ENCODE results near the gene RPL12.
A peak's percentile ranks its signal among the peaks of the same experiment; 100 is the strongest.

Gene RPL12

DNA sequence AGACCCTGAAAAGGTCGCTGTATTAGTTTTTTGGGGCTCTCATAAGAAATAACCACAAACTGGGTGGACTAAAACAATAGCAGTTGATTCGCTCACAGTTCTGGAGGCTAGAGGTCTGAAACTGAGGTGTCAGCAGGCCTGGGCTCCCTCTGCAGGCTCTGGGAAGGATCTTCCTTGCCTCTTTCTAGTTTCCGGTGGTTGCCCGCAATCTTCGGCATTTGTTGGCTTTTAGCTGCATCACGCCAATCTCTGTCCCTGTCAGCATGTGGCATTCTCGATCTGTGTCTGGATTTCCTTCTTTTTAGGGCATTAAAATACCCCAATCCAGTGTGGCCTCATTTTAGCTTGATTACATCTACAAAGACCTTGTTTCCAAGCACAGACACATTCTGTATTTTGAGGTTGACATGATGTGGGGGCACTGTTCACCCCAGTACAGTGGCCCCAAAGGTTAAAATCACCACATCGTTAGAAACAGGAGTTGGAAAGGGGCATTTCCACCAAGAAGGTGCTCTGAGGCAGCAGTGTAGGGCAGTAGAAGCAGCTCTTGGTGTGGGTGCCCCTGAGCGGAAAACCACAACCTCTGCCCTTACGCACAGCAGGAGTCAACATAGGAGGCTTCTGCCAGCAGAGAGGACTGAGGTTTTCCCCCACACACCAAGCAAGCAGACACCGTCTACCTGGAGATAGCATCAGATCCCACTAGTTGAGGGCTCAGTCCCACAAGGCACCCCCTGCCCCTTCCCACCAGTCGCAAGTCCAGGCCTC lies 13.5 kb downstream of the RPL12 start:
- no peak for DNase-seq

DNA sequence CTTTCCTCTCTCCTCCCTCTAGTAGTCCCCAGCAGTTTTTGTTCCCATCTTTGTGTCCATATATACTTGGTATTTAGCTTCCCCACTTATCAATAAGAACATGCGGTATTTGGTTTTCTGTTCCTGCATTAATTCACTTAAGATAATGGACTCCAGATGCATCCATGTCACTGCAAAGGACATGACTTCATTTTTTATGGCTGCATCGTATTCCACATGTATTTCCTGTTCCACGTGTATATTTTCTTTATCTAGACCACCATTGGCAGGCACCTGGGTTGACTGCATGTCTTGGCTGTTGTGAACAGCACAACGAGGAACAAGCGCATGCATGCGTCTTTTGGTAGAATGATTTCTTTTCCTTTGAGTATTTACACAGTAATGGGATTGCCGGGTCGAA lies 20.8 kb downstream of the RPL12 start:
- DNase-seq, result no peak

DNA sequence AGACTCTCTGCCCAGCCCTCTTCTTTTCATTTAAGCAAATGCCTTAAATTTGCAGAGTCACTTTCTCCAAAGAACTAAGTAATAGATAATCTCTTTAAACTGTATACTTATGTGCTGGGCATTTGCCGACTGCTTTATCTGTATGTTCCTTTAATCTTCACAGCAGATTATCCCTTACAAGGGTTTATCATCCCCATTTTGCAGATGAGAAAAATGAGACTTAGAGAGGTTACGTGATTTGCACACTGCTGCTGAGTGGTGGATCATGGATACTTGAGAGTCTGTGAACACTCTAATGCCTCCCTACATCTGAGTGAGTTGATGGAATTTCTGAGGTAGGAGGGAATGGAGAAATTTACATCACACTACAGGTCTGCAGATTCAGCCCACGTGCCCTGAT lies 22.9 kb downstream of the RPL12 start:
- no peak for DNase-seq

DNA sequence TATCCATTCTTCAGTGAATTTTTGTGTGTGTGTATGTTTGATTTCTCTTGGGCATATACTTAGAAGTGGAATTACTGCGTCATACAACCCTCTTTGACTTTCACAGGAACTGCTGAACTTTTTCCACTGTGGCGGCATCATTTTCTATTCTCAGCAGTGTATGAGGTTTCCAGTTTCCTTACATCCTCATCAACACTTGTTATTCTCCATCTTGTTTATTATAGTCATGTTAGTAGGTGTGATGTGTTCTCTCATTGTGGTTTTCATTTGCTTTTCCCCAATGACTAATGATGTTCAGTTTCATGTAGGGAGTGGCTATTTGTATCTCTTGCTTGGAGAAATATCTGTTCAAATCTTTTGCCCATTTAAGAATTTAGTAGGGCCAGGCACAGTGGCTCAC lies 24.4 kb downstream of the RPL12 start:
- no peak for DNase-seq

DNA sequence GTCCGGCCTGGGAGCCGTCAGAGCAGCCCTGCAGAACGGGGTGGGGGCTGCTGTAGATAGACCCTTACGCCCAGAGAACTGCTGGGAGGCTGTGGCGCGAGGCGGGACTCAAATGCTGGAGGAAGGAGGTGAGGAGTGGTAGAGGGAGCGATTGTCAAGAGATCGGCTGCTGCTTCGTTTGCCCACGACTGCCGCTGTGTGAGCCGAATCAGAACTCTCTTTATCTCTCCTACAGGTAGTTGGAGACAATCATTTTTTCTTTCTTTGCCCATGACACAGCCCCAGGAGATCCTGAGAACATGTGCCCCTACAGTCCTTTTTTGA lies 26.6 kb downstream of the RPL12 start:
- no peak for DNase-seq

- DNase-seq, result peak; percentile 87 to 90
These were observed 27.1 kb downstream of the RPL12 start, which contains the start of gene ZNF79 for GRCh38 chr9:127423934-127424675. Gene ZNF79, plus strand, starts transcription at chr9:127424382. Its CDS starts 406 bp downstream, at chr9:127424788.

DNA sequence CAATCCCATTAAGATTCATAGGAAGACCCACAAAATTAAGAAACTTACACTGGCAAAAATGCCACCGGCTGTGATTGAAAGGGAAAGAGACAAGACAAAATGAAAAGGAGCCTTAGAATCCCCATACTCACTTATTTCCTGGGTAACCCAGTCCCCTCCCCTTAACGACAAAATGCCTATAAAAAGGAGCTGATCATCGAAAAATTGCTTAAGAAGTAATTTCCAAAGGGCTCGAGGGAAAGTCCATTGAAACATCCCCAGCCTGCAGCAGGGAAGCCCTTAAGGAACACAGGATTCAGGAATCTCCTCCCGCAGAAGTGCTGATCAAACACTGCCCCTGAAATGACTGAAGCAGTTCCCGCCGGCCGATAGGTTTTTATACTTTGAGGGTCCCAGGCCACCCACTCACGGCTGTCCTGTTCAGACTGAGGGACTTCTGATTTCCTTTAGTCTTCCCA lies 27.7 kb downstream of the RPL12 start:
- no peak for DNase-seq

- DNase-seq, result peak in 1 of 2 experiments; percentile 25
These were observed 28.4 kb downstream of the RPL12 start for GRCh38 chr9:127422787-127423186.

GRCh38 chr9:127422133-127422782 lies 28.9 kb downstream of the RPL12 start:
- no peak for DNase-seq

- DNase-seq, result no peak
These were observed 30.1 kb downstream of the RPL12 start for GRCh38 chr9:127421057-127421456.

DNA sequence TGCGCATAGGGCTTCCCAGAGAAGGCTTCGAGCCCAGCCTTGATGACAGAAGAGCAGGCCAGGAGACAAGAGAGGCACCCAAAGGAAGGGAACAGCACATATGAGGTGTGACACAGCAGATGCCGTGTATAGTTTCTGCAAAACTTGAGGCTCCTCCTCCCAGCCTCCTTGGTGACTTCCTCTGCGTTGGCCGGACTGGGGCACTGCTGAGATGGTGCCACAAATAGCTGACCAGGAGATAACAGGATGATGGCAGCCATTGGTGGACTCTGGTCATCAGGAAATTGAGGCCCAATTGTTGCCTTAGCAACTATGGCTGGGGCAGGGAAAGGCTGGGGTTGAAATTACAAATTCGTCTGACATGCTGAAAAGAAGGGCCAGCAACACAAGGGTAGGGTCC lies 31.9 kb downstream of the RPL12 start:
- no peak for DNase-seq

DNA sequence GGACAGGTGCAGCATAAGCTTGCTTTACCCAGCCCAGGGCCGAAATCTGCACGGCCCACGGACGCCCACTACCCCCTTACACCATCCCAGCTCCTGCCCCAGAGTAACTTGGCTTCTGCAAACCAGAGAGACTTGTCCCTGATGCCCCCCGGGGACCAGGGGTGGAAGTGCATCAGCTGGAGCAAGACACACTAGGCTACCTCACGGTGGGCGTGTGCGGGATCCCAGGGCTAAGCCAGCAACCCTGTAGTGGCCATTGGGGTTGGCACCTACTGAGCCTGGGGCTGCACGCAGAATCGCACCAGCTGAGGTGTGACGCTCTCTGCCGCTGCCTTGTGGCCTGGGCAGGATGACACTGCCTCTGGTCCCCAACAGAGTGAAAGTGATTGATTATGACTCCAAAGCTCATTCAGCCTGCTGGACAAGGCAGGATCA lies 33.2 kb downstream of the RPL12 start:
- DNase-seq, result peak; percentile 40 to 67

- no peak for DNase-seq
These were observed 33.8 kb downstream of the RPL12 start for GRCh38 chr9:127417131-127418036.

DNA sequence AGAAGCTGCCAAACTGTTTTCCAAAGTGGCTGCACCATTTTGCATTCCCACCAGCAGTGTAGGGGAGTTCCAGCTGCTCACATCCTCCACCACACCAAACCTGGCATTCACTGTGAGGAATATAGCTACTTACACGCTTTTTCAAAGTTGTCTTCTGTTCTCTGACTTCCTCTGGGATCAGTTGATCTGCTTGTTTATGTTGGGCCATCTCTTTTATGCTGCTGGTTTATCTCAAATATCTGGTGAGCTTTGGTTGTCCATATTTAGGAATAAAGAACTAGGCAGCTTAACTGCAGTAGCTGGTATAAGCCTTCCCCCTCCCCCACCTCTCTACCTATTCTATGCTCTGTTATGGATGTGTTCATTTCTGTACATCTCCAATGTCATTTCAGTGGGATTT lies 35.5 kb downstream of the RPL12 start:
- no peak for DNase-seq

DNA sequence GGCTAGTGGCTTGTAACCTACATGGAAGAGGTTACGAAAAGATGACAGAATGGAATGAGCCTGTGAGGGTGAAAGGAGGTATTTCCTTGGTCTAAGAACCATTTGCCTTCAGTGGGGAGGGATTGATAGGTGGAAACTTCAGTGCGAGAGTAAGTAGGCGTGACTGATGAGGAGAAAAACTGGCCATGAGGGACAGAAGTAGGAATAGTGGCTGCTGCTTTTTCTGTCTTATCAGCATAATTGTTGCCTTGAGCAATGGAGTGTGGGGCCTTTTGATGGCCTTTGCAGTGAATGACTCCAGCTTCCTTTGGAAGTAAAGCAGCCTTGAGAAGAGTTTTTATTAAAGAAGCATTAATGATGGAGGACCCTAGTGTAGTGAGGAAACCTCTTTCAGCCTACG lies 36.1 kb downstream of the RPL12 start:
- DNase-seq, result no peak

GRCh38 chr9:127411122-127411521 lies 40.1 kb downstream of the RPL12 start:
- no peak for DNase-seq

- DNase-seq, result no peak
These were observed 43.7 kb downstream of the RPL12 start for GRCh38 chr9:127407492-127407843.

- DNase-seq, result no peak
These were observed 44.3 kb downstream of the RPL12 start for GRCh38 chr9:127406799-127407491.

- DNase-seq, result peak; percentile 89 to 93
These were observed 45.7 kb downstream of the RPL12 start for GRCh38 chr9:127405344-127406125.

GRCh38 chr9:127404631-127405030 lies 46.6 kb downstream of the RPL12 start:
- DNase-seq, result no peak

- DNase-seq, result no peak
These were observed 47.6 kb downstream of the RPL12 start for GRCh38 chr9:127403507-127404192.

Measured in NCI-H524 (cell line).